HL-60/S4 (cell line): Measurements from ENCODE around the gene CTNND2.

ENCODE experiments used
- in situ Hi-C: fragments of 300-500 bp; cut with MboI; formaldehyde crosslinking; loops from 2 replicates; pipeline ENCODE4 v1.14.3; 2022; ENCODE audit warnings: low sequenced_read_pairs

The CTNND2 gene

DNA sequence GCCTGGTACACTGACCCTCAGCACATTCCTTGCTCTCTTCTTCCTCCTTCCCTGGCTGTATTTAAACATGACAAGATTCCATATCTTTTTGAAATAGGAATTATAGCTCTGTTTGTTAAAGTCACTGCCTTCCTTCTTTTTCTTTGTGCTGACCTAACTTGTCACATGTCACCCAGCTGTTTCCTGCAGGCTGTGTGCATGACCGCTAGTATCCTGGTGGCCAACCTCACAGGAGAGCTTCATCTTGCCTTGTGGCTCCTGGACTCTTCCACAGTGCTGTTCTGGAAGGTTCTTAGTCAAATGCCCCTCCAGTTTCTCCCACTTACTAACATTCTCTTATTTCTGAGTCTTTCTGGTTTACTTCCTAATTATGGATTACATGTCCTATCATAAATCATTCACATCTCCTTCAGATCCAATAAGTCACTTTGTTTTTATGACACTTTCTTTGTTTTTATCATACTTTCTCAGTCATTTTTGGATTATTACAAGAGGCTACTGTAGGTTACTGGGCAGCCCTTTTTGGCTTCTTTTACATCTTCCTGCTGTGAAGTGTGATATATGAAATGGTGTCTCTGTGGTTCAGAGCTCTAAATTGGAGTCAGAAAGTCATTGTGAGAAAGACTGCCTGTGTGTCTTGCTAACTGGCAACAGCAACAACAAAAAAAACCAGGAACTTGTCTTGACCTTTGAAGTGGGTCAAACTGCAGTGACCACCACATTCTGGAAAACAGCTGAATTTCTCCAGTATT, 679.6 kb downstream of the CTNND2 start:
- in situ Hi-C loops: no loop called here

GRCh38 chr5:11222169-11222568, 682.1 kb downstream of the CTNND2 start:
- in situ Hi-C loops: no loop called here

- in situ Hi-C loops: no loop called here
These were observed 689.2 kb downstream of the CTNND2 start for GRCh38 chr5:11214864-11215644.

DNA sequence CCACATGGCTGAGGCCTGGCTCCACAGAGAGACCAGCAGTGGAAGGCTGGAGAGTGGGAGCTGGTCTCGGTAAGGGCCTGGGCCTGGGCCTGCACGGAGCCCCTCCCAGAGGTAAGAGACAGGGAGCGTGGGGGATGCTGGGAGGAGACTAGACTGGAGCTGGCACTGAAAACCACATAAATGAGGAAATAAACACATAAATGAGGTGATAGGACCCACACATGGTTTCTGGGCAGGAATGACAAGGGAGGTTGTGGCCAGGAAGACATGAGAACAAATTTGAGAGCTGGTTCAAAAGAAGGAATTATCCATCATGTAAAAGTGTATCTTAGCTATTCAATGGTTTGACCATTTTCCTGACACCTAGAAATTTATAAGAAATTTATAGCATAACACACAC, 691.5 kb downstream of the CTNND2 start:
- in situ Hi-C loops: no loop called here

DNA sequence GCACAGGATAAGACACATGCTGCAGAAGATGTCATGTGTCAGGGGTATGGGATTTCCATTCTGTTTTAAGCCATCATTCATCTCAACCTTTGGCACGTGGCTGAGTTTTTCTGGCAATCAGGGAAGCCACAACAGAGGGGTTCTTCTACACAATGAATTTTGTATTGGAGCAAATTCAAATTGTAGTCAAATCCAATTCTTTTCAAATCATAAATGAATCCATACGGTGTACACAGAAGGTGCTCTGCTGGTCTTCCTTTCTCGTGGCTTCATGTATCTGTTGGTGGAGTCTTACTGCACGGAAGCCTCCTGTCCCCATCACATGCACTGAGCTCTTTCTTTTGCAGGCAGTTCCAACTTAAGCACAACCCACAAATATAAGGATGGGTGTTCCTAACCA, 706.5 kb downstream of the CTNND2 start:
- in situ Hi-C loops: no loop called here

DNA sequence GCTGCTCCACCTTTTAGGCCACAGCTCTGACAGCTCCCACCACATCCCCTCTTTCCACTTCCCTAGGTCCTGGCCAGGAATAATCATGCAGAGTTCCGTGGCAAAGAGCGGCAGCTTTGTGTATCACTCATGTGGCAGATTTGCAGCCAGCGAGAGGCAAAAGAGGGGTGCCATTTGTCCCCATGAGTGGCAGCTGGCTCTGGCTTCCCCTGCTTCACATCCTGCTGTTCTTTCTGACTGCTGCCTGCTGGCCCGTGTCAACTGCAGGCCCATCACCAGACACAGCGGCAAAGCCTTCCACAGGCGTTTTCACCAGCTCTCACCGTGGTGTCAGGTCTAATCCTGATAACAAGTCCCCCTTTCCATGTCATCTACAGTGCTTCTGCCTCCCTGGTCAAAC, 712.6 kb downstream of the CTNND2 start:
- in situ Hi-C loops: no loop called here

GRCh38 chr5:11182441-11183080, 721.7 kb downstream of the CTNND2 start:
- in situ Hi-C loops: no loop called here

DNA sequence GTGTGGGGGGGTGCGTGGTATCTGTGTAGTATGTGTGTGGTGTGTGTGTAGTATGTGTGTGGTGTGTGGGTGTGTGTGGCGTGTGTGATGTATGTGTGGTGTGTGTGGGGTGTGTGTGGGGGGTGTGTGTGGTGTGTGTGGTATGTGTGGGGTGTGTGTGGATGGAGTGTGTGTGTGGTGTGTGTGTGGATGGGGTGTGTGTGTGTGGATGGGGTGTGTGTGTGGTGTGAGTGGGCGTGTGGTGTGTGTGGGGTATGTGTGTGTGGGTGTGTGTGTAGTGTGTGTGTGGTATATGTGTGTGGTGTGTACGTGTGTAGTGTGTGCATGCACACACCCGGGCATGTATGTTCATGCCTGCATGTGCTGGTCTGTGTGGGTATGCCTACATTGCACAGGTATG, 722.3 kb downstream of the CTNND2 start:
- in situ Hi-C loops: no loop called here

DNA sequence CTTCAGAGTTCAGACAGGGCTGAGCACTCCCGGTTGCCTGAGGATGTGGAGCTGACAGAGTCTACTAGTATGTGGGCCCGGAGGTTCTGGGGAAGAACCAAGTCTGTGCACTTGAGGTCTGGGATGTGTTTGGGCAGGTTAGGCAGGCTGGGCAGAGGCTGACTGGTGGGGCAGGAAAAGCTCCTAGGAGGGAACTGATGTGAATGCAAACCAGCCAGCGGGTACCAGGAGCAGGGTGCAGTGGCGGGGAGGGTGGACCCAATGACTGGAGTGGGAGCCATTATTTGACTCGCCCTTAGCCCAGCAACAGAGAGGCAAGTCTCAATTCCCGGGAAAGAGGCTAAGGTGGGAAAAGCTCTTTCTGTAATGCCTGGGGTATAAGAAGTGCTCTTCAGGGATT, 723.4 kb downstream of the CTNND2 start:
- in situ Hi-C loops: no loop called here

DNA sequence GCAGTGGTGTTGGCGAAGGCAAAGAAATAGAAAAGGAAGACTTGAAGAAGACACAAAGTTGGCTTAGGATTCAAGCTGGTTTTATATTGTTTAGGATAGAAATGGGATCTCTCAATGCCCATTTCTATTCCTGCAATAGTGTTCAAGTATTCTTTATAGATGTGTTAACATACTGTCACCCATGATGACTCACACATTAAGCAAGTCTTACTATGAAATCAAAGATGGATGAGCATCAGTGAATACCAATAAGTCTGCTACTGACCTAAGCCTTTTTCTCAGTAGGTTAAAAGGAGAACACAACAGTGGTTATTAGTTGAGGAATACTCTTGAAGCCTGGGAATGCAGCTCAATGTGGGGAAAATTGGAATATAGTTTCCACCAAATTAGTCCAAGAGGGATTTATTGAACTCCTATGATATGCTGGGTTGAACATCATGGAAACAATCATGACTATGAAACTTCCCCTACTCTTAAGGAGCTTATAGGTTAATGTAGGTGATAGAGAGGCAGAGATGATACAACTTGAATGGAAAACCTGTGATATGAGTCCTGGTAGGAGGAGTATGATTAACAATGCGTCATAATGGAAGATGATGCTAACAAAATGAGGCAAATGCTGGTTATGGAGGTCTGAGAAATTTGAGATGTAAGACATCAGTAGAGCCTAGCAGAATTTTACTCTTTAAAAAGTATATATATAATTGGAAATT, 726.1 kb downstream of the CTNND2 start:
- in situ Hi-C loops: no loop called here

GRCh38 chr5:11174591-11174990, 729.7 kb downstream of the CTNND2 start:
- in situ Hi-C loops: no loop called here

DNA sequence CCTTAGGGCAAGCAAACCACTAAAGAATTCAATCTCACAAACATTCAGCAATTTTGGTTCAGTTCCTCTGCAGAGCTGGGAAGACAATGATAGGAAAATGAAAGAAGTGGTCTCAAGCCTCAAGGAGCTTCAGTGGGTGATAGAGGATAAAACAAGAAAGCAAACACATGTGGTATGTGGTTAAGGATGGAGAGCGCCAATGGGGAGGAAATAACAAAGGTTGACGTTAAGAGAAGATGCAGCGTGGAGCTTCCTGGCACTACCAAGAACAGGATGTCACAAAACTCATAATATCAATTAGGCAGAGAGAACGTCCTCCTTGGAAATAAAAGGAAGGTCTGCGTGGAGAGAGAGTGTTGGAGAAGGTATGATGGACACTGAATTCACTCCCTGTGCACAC, 731.8 kb downstream of the CTNND2 start:
- in situ Hi-C loops: no loop called here

- in situ Hi-C loops: no loop called here
These were observed 733.0 kb downstream of the CTNND2 start for GRCh38 chr5:11171236-11171635.

GRCh38 chr5:11166923-11167322, 737.3 kb downstream of the CTNND2 start:
- in situ Hi-C loops: no loop called here

- in situ Hi-C loops: no loop called here
These were observed 739.5 kb downstream of the CTNND2 start for GRCh38 chr5:11164531-11165294.

- in situ Hi-C loops: no loop called here
These were observed 747.1 kb downstream of the CTNND2 start for GRCh38 chr5:11157132-11157531.

DNA sequence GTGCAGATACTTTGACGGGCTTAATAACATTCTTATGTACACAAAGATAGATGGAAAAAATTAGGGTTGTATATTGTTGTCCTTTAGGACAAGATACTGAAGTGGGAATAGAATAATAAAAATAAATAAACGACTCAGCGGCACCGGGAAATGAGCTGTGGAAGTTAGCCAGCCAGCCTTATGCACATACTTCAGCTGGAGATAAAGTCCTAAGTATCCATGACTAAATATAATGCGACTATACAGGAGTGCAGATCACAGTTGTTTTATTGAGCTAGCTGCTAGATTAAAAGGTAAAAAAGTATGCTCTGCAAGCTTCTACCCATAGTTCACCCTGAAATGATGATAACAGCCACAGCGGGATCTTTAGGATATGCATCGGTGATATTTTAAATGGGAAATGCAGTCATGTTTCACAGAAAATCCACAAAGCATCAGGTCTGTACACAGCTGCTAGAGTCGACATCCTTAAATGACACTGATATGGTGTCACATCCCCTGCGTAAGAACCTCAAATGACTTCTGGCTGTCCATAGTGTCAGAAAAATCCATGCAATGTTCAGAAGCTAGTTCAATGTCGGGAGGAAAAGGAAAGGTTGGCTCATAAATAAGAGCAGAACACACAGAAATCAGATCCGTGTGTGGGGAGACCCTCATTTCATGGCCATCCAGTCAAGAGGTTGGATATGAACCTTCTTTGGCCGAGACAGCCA, 750.4 kb downstream of the CTNND2 start:
- in situ Hi-C loops: no loop called here

GRCh38 chr5:11152368-11152767, 751.9 kb downstream of the CTNND2 start:
- in situ Hi-C loops: no loop called here

GRCh38 chr5:11150976-11151375, 753.3 kb downstream of the CTNND2 start:
- in situ Hi-C loops: no loop called here
